Measurements from ENCODE around the gene MAPKAPK2.

MAPKAPK2 gene

GRCh38 chr1:206716870-206717673 lies 32.4 kb downstream of the MAPKAPK2 start (continued):
- TF ChIP-seq TSHZ1 (tag by site-specific recombination; IDR thresholded peaks at IDR 0.05; ENCODE audit: borderline replicate concordance) (no peak), ZIC2 (tag by site-specific recombination; IDR thresholded peaks at IDR 0.05) (no peak)

GRCh38 chr1:206717674-206717989 lies 32.9 kb downstream of the MAPKAPK2 start:
- Histone ChIP-seq H3K27ac (ENCODE audit: extremely low read depth, low read depth, low read length) (no peak overlapping the region), H3K4me3 (ENCODE audit: low read depth, low read length) (no peak overlapping the region), H3K9me3 (ENCODE audit: control insufficient read depth, insufficient read depth, low read depth, low read length) (no peaks in the 10 kb centered on the region), H3K4me1 (ENCODE audit: control insufficient read depth, insufficient read depth, low read length) (peaks cover 7% of the 10 kb centered on the region; the same call in 1 of the 2 replicates), H3K36me3 (ENCODE audit: control insufficient read depth in 2 of 2, insufficient read depth in 1 of 2, low read length in 2 of 2) (no peaks in the 10 kb centered on the region)
- TF ChIP-seq YY1 (tag by site-specific recombination; IDR thresholded peaks at IDR 0.05) (no peak), ZSCAN30 (tag by site-specific recombination; IDR thresholded peaks at IDR 0.05) (no peak), IKZF3 (tag by site-specific recombination; IDR thresholded peaks at IDR 0.05) (no peak), ZNF785 (tag by site-specific recombination; IDR thresholded peaks at IDR 0.05) (no peak)
- ChIA-PET POLR2A (no interaction called here), CTCF (interaction anchor here (1.1 to 8.2 kb wide), 2 partner anchors 8 to 134 kb away, joined by 3 to 62 read pairs; no protein-coding TSS in a partner anchor)

GRCh38 chr1:206719169-206719839 lies 34.6 kb downstream of the MAPKAPK2 start:
- Histone ChIP-seq H3K4me3 (ENCODE audit: low read depth, low read length) (no peak overlapping the region), H3K36me3 (ENCODE audit: control insufficient read depth in 2 of 2, insufficient read depth in 1 of 2, low read length in 2 of 2) (no peaks in the 10 kb centered on the region), H3K9me3 (ENCODE audit: control insufficient read depth, insufficient read depth, low read depth, low read length) (no peaks in the 10 kb centered on the region), H3K4me1 (ENCODE audit: control insufficient read depth, insufficient read depth, low read length) (peaks cover 4% of the 10 kb centered on the region), H3K27ac (ENCODE audit: extremely low read depth, low read depth, low read length) (no peak overlapping the region)
- TF ChIP-seq ZNF658 (tag by site-specific recombination; IDR thresholded peaks at IDR 0.05) (no peak), HOXC10 (CRISPR knock-in tag; IDR thresholded peaks at IDR 0.05) (no peak), WT1 (tag by site-specific recombination; IDR thresholded peaks at IDR 0.05) (no peak), OSR2 (tag by site-specific recombination; IDR thresholded peaks at IDR 0.05) (no peak), ZFHX2 (tag by site-specific recombination; conservative IDR thresholded peaks at IDR 0.05) (no peak), ZNF19 (tag by site-specific recombination; IDR thresholded peaks at IDR 0.05; ENCODE audit: low read depth) (no peak), SALL2 (tag by site-specific recombination; IDR thresholded peaks at IDR 0.05; ENCODE audit: borderline replicate concordance) (no peak), ZNF561 (tag by site-specific recombination; IDR thresholded peaks at IDR 0.05; ENCODE audit: borderline replicate concordance) (no peak), INSM2 (tag by site-specific recombination; IDR thresholded peaks at IDR 0.05) (no peak), ZNF670 (tag by site-specific recombination; IDR thresholded peaks at IDR 0.05; ENCODE audit: low read depth) (no peak)
- ChIA-PET POLR2A (no interaction called here), CTCF (interaction anchor here (0.6 to 1.1 kb wide), 3 partner anchors 55 to 285 kb away, joined by 3 to 4 read pairs (median 3); no protein-coding TSS in a partner anchor)

Measured in HEK293 (cell line).